H1 (cell line): ENCODE data around the gene OTOF. TPM values are rescaled to one million over a fixed set of nuclear protein-coding genes. Genes with fewer than 3 reads are reported as not detected.

Experiments used
- CTCF ChIA-PET: fragments of 300-600 bp; sonication (Branson Sonifier 250); formaldehyde crosslinking; loops from one replicate; lab custom pipeline; 2021; ENCODE audit not compliant: partially characterized antibody; lab: Charles Lee
- POLR2A ChIA-PET: fragments of 300-600 bp; sonication (Branson Sonifier 250); formaldehyde crosslinking; loops from one replicate; lab custom pipeline; 2021; ENCODE audit warnings: inconsistent platforms; ENCODE audit not compliant: partially characterized antibody; lab: Charles Lee
- DNase-seq, 2 experiments: peaks; one replicate each; pipeline versions ENCODE4 v3.0.0 to v3.0.0-alpha.2; 2010 to 2022; ENCODE audit warnings: low spot score in 2 of 2, low read depth in 1 of 2, mixed read lengths in 1 of 2
- FAIRE-seq: peaks from 2 replicates; lab custom pipeline; 2011; peaks lifted over from hg19 to GRCh38; lab: Jason Lieb, UNC
- H2AFZ ChIP-seq: 2 replicates; pipeline ENCODE4 v1.8.1; 2012; ENCODE audit warnings: low read length, inconsistent platforms
- H2AK5ac ChIP-seq: 2 replicates; pipeline ENCODE4 v1.6.1; 2013; ENCODE audit warnings: low read depth, low read length
- H2BK120ac ChIP-seq: replicated peaks from 2 replicates; pipeline ENCODE3; 2013; ENCODE audit warnings: low read depth, low read length, inconsistent platforms
- H2BK12ac ChIP-seq: 2 replicates; pipeline ENCODE4 v1.6.1; 2013; ENCODE audit warnings: low read depth, low read length
- H2BK15ac ChIP-seq: 2 replicates; pipeline ENCODE4 v1.6.1; 2013; ENCODE audit warnings: low read length
- H2BK20ac ChIP-seq: 2 replicates; pipeline ENCODE4 v1.6.1; 2013; ENCODE audit warnings: low read length
- H2BK5ac ChIP-seq: 2 replicates; pipeline ENCODE4 v1.6.1; 2013; ENCODE audit warnings: low read depth, low read length
- H3K14ac ChIP-seq: 2 replicates; pipeline ENCODE4 v1.6.1; 2013; ENCODE audit warnings: inconsistent platforms; ENCODE audit not compliant: insufficient read length
- H3K18ac ChIP-seq: 2 replicates; pipeline ENCODE4 v1.6.1; 2013; ENCODE audit warnings: low read length; ENCODE audit errors: extremely low read depth
- H3K23ac ChIP-seq: 2 replicates; pipeline ENCODE4 v1.6.1; 2013; ENCODE audit warnings: inconsistent platforms; ENCODE audit not compliant: insufficient read length
- H3K23me2 ChIP-seq: 2 replicates; pipeline ENCODE4 v1.6.1; 2013; ENCODE audit warnings: low read depth, low read length
- H3K27ac ChIP-seq: 2 replicates; pipeline ENCODE4 v1.6.1; 2011; ENCODE audit warnings: low read depth, low read length, inconsistent platforms
- H3K27me3 ChIP-seq, 4 experiments: replicated peaks in 1 of 4; 1 replicate in 1 of 4; 2 replicates in 3 of 4; pipeline versions ENCODE4 v1.6.1 to v1.8.1; 2011 to 2013; ENCODE audit warnings: low read length in 3 of 4, mild to moderate bottlenecking in 3 of 4, inconsistent platforms in 2 of 4, mixed read lengths in 2 of 4, moderate library complexity in 1 of 4; ENCODE audit not compliant: control insufficient read depth in 3 of 4, insufficient read depth in 3 of 4; ENCODE audit errors: extremely low read depth in 1 of 4
- H3K36me3 ChIP-seq, 4 experiments: 2 replicates each; pipeline versions ENCODE4 v1.6.1 to v1.8.1; 2011 to 2013; ENCODE audit warnings: mild to moderate bottlenecking in 4 of 4, low read length in 3 of 4, moderate library complexity in 2 of 4, control low read depth in 1 of 4, inconsistent platforms in 1 of 4; ENCODE audit not compliant: insufficient read depth in 4 of 4, control insufficient read depth in 2 of 4
- H3K4ac ChIP-seq: replicated peaks from 2 replicates; pipeline ENCODE3; 2013; ENCODE audit warnings: low read length, low read depth, mixed read lengths, inconsistent platforms; ENCODE audit not compliant: insufficient read length
- H3K4me1 ChIP-seq, 4 experiments: replicated peaks in 1 of 4; 1 replicate in 1 of 4; 2 replicates in 3 of 4; pipeline versions ENCODE4 v1.6.1 to v1.8.1; 2011 to 2013; ENCODE audit warnings: low read length in 3 of 4, inconsistent platforms in 2 of 4, mixed read lengths in 1 of 4; ENCODE audit not compliant: insufficient read depth in 4 of 4, control insufficient read depth in 3 of 4
- H3K4me2 ChIP-seq, 2 experiments: 2 replicates each; pipeline versions ENCODE4 v1.6.1 to v1.8.1; 2011 to 2013; ENCODE audit warnings: low read depth in 2 of 2, low read length in 2 of 2, control low read depth in 1 of 2, inconsistent platforms in 1 of 2, mild to moderate bottlenecking in 1 of 2; ENCODE audit not compliant: insufficient read depth in 1 of 2
- H3K4me3 ChIP-seq, 4 experiments: fragments of 200-600, 300-600 bp in 1 of 4; sonication (generic), shearing (Covaris generic), sonication (Bioruptor Twin) in 1 of 4; 2 replicates each; pipeline versions ENCODE4 v1.5.1 to v1.8.1; 2011 to 2016; ENCODE audit warnings: low read length in 4 of 4, low read depth in 3 of 4, control low read depth in 2 of 4, inconsistent platforms in 2 of 4, mild to moderate bottlenecking in 2 of 4, mixed read lengths in 1 of 4, moderate library complexity in 1 of 4; ENCODE audit not compliant: insufficient read depth in 2 of 4; ENCODE audit errors: extremely low read depth in 1 of 4
- H3K56ac ChIP-seq: replicated peaks from 2 replicates; pipeline ENCODE3; 2013; ENCODE audit warnings: low read depth, mild to moderate bottlenecking, mixed read lengths, low read length, inconsistent platforms; ENCODE audit not compliant: insufficient read length
- H3K79me1 ChIP-seq: 2 replicates; pipeline ENCODE4 v1.6.1; 2013; ENCODE audit warnings: low read depth, low read length, control low read depth
- H3K79me2 ChIP-seq, 2 experiments: 2 replicates each; pipeline versions ENCODE4 v1.6.1 to v1.8.1; 2012 to 2013; ENCODE audit warnings: low read length in 2 of 2, mild to moderate bottlenecking in 2 of 2, inconsistent platforms in 1 of 2; ENCODE audit not compliant: insufficient read depth in 2 of 2, control insufficient read depth in 1 of 2
- H3K9ac ChIP-seq, 4 experiments: replicated peaks in 1 of 4; 1 replicate in 1 of 4; 2 replicates in 3 of 4; pipeline versions ENCODE4 v1.6.1 to v1.8.1; 2011 to 2013; ENCODE audit warnings: low read depth in 3 of 4, low read length in 3 of 4, control low read depth in 2 of 4, mild to moderate bottlenecking in 2 of 4, moderate library complexity in 2 of 4, inconsistent platforms in 1 of 4; ENCODE audit errors: extremely low read depth in 1 of 4
- H3K9me3 ChIP-seq, 2 experiments: 2 replicates each; pipeline versions ENCODE4 v1.6.1 to v1.8.1; 2012 to 2013; ENCODE audit warnings: mild to moderate bottlenecking in 2 of 2, moderate library complexity in 2 of 2, control low read depth in 1 of 2, inconsistent platforms in 1 of 2, low read depth in 1 of 2, low read length in 1 of 2, mixed read lengths in 1 of 2; ENCODE audit not compliant: insufficient read depth in 2 of 2
- H4K20me1 ChIP-seq, 2 experiments: replicated peaks in 1 of 2; 2 replicates each; pipeline versions ENCODE3 to v1.8.1; 2011 to 2013; ENCODE audit warnings: inconsistent platforms in 2 of 2, low read length in 2 of 2, mild to moderate bottlenecking in 1 of 2; ENCODE audit not compliant: insufficient read depth in 2 of 2, control insufficient read depth in 1 of 2
- H4K5ac ChIP-seq: 2 replicates; pipeline ENCODE4 v1.6.1; 2013; ENCODE audit warnings: low read length, low read depth, mixed read lengths, inconsistent platforms; ENCODE audit not compliant: insufficient read length
- H4K8ac ChIP-seq: 2 replicates; pipeline ENCODE4 v1.8.0; 2013; ENCODE audit warnings: mild to moderate bottlenecking, moderate library complexity, low read length, inconsistent platforms; ENCODE audit not compliant: insufficient read depth; ENCODE audit errors: extremely low read depth
- H4K91ac ChIP-seq: replicated peaks from 2 replicates; pipeline ENCODE3; 2013; ENCODE audit warnings: low read length, mixed read lengths, inconsistent platforms; ENCODE audit not compliant: insufficient read length
- BACH1 ChIP-seq: IDR thresholded peaks from 2 replicates; pipeline ENCODE4 v1.6.1; 2012; ENCODE audit warnings: low read length, improper control_type of control experiment
- BRCA1 ChIP-seq: IDR thresholded peaks from 2 replicates; pipeline ENCODE4 v1.6.1; 2012; ENCODE audit warnings: low read depth, low read length, improper control_type of control experiment
- CTBP2 ChIP-seq: IDR thresholded peaks from 2 replicates; pipeline ENCODE4 v1.7.0; 2011; ENCODE audit warnings: borderline replicate concordance, mild to moderate bottlenecking, moderate library complexity, mixed read lengths, low read length; ENCODE audit not compliant: insufficient read depth, insufficient read length
- EP300 ChIP-seq, 2 experiments: IDR thresholded peaks; 1 replicate in 1 of 2; 2 replicates in 1 of 2; pipeline ENCODE4 v1.6.1; 2011 to 2012; ENCODE audit warnings: low read depth in 2 of 2, low read length in 2 of 2, mild to moderate bottlenecking in 2 of 2, borderline replicate concordance in 1 of 2, inconsistent platforms in 1 of 2, moderate library complexity in 1 of 2
- WGBS, 2 experiments: shearing (Covaris generic) in 1 of 2; methylation state at CpG; one replicate each; pipeline versions ENCODE4 v1.1.6 to v1.1.7; 2013 to 2015; ENCODE audit warnings: low lambda C conversion rate in 2 of 2, mixed read lengths in 2 of 2, inconsistent platforms in 1 of 2, low coverage in 1 of 2, missing lambda C conversion rate in 1 of 2; ENCODE audit not compliant: insufficient replicate concordance in 2 of 2, insufficient coverage in 1 of 2, insufficient read length in 1 of 2; ENCODE audit errors: extremely low coverage in 1 of 2, missing lambda C conversion rate in 1 of 2; 5-methylcytosine and 5-hydroxymethylcytosine counted together
- polyA plus RNA-seq, 7 experiments: library from polyadenylated mRNA; depleted of rRNA in 3 of 7; stranded (reverse) in 5 of 7; unstranded in 2 of 7; fragments of >200 nt in 5 of 7; fragments of 200-250 nt in 2 of 7; gene quantifications; 1 replicate in 5 of 7; 2 replicates in 1 of 7; 4 replicates in 1 of 7; pipeline versions ENCODE4 v1.2.1 to v1.2.3, GENCODE V29; 2011 to 2013; ENCODE audit warnings: missing spikeins in 2 of 7, mixed read lengths in 2 of 7
- total RNA-seq: library from RNA; stranded (reverse); fragmentation: NEBNext Ultra II Directional; extraction: Animal tissue kit (Norgen Biotek cat#: 25700); gene quantifications from 2 replicates; pipeline ENCODE4 v1.2.1, GENCODE V29; 2021

OTOF gene
- total and polyA plus RNA-seq, 2 of the 8 experiments (the other 6 are each of a cell fraction or from before 2014, with no cell fraction given), result 0.06 TPM; not detected in 1

DNA sequence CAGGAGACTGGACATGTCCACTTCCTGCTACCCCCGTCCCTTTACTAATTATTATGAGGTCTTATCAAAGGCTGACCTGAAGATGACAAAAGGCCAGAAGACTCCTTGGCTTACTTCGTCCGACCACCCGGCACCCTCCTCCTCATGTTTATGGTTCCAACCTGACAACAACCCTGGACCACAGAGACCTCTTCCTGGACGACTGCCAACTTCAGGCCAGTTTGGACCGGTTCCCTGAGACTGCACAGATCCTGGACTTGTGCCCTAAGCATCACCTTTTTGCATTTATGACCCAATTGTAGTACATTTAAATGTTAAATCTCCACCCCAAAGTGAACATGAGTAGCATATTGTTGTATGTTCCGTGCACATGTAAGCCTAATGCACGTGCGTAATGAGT, 70.4 kb downstream of the OTOF start:
- no peak overlapping the region for H4K8ac ChIP-seq
- H2BK12ac ChIP-seq, result no peak overlapping the region
- no peak overlapping the region for H3K4me3 ChIP-seq
- no peak for FAIRE-seq
- no peaks in the 10 kb centered on the region for H3K9me3 ChIP-seq
- H2BK20ac ChIP-seq, result no peak overlapping the region
- no peaks in the 10 kb centered on the region for H3K79me1 ChIP-seq
- H4K5ac ChIP-seq, result no peak overlapping the region
- H2BK5ac ChIP-seq, result no peak overlapping the region
- TF ChIP-seq BACH1, result no peak
- TF ChIP-seq EP300 (IDR thresholded peaks at IDR 0.05; ENCODE audit: borderline replicate concordance in 1 of 2, low read depth in 2 of 2, low read length in 2 of 2), result no peak
- TF ChIP-seq CTBP2, result no peak
- TF ChIP-seq BRCA1, result no peak
- no peak overlapping the region for H3K4me2 ChIP-seq
- no peak overlapping the region for H3K4ac ChIP-seq
- POLR2A ChIA-PET, result no interaction called here
- no peak overlapping the region for H3K56ac ChIP-seq
- no peak overlapping the region for H4K91ac ChIP-seq
- H3K23ac ChIP-seq, result no peak overlapping the region
- DNase-seq, result no peak
- H2BK15ac ChIP-seq, result no peak overlapping the region
- no peaks in the 10 kb centered on the region for H4K20me1 ChIP-seq
- H3K79me2 ChIP-seq, result no peaks in the 10 kb centered on the region
- no peak overlapping the region for H3K14ac ChIP-seq
- H2BK120ac ChIP-seq, result no peak overlapping the region
- H2AFZ ChIP-seq, result no peak overlapping the region
- H3K36me3 ChIP-seq, result no peaks in the 10 kb centered on the region
- CTCF ChIA-PET, result interaction anchor here (1.5 kb wide), 1 partner anchor 10 kb away, joined by 3 read pairs; no protein-coding TSS in a partner anchor
- H2AK5ac ChIP-seq, result no peak overlapping the region
- no peak overlapping the region for H3K27ac ChIP-seq
- H3K23me2 ChIP-seq, result no peaks in the 10 kb centered on the region
- no peak overlapping the region for H3K9ac ChIP-seq
- no peaks in the 10 kb centered on the region for H3K27me3 ChIP-seq
- WGBS, 2 experiments, result 88% methylated on average over 9 of the region's 9 CpGs; no CpG with 5 or more reads in 1 of the 2 experiments
- H3K18ac ChIP-seq, result no peak overlapping the region
- peaks cover 0 to 2% (median 2%) of the 10 kb centered on the region in 4 experiments; a peak in 3 of 7 replicates for H3K4me1 ChIP-seq
